GM12878 (cell line): ENCODE results near the gene SVBP. TPM values are rescaled to one million over a fixed set of nuclear protein-coding genes. Genes with fewer than 3 reads are reported as not detected.

Source experiments
- ATAC-seq: fragments of 200-7000 bp; cut with Tn5 transposase; 3 replicates; pipeline ENCODE4 v1.9.1; 2020; ENCODE audit warnings: mild to moderate bottlenecking, moderate library complexity
- BruUV-seq: library from RNA; stranded (reverse); fragments of 400-500 nt; replicated peaks from 2 replicates; lab custom pipeline; 2021; lab: Mats Ljungman, UMichigan
- CTCF ChIA-PET: fragments of 300-600 bp; sonication (Branson Sonifier 250); formaldehyde crosslinking; extraction: SDS; loops from one replicate; lab custom pipeline; 2021; ENCODE audit warnings: inconsistent platforms; lab: Yijun Ruan, JAX
- POLR2A ChIA-PET: fragments of 350-600 bp; formaldehyde crosslinking; extraction: SDS; loops from one replicate; lab custom pipeline; 2021; ENCODE audit warnings: inconsistent platforms; lab: Charles Lee
- RAD21 ChIA-PET: fragments of 300-600 bp; sonication (Branson Sonifier 250); formaldehyde crosslinking; loops from one replicate; lab custom pipeline; 2023; ENCODE audit warnings: antibody characterized with exemption; ENCODE audit not compliant: unreplicated experiment; lab: Charles Lee
- SMC1A ChIA-PET: fragments of 300-600 bp; sonication (Branson Sonifier 250); formaldehyde crosslinking; loops from one replicate; lab custom pipeline; 2023; ENCODE audit not compliant: unreplicated experiment, uncharacterized antibody; lab: Charles Lee
- DNase-seq: peaks from one replicate; pipeline ENCODE4 v3.0.0-alpha.2; 2011; ENCODE audit warnings: low read depth, low spot score
- FAIRE-seq: peaks from 3 replicates; lab custom pipeline; 2011; peaks lifted over from hg19 to GRCh38; lab: Jason Lieb, UNC
- H2AFZ ChIP-seq: 2 replicates; pipeline ENCODE4 v1.6.0; 2011; ENCODE audit warnings: low read depth, low read length, control low read depth; ENCODE audit not compliant: control insufficient read depth
- H3K27ac ChIP-seq: 2 replicates; pipeline ENCODE4 v1.5.1; 2011; ENCODE audit warnings: control low read depth; ENCODE audit not compliant: control insufficient read depth, insufficient read depth
- H3K27me3 ChIP-seq, 2 experiments: replicated peaks in 1 of 2; 2 replicates each; pipeline versions ENCODE4 v1.6.0 to v1.6.1; 2011; ENCODE audit warnings: low read length in 1 of 2; ENCODE audit not compliant: control insufficient read depth in 2 of 2, insufficient read depth in 2 of 2
- H3K36me3 ChIP-seq, 2 experiments: 2 replicates each; pipeline ENCODE4 v1.5.1; 2011; ENCODE audit warnings: low read length in 1 of 2; ENCODE audit not compliant: control insufficient read depth in 2 of 2, insufficient read depth in 2 of 2
- H3K4me1 ChIP-seq: 2 replicates; pipeline ENCODE4 v1.6.1; 2011; ENCODE audit warnings: mild to moderate bottlenecking, low read length, moderate library complexity, mixed read lengths; ENCODE audit not compliant: control insufficient read depth, insufficient read depth
- H3K4me2 ChIP-seq: 2 replicates; pipeline ENCODE4 v1.6.0; 2011; ENCODE audit warnings: control low read depth; ENCODE audit not compliant: control insufficient read depth, insufficient read depth
- H3K4me3 ChIP-seq: fragments of 200-600 bp; sonication (generic); 2 replicates; pipeline ENCODE4 v1.5.1; 2016
- H3K79me2 ChIP-seq: 2 replicates; pipeline ENCODE4 v1.6.0; 2011; ENCODE audit warnings: low read length; ENCODE audit not compliant: control insufficient read depth, insufficient read depth
- H3K9ac ChIP-seq: 2 replicates; pipeline ENCODE4 v1.8.0; 2011; ENCODE audit warnings: low read length, control low read depth, mixed read lengths; ENCODE audit not compliant: control insufficient read depth, insufficient read depth
- H3K9me3 ChIP-seq: replicated peaks from 3 replicates; pipeline ENCODE4 v1.5.1; 2011; ENCODE audit warnings: mild to moderate bottlenecking, low read length; ENCODE audit not compliant: control insufficient read depth, insufficient read depth
- H4K20me1 ChIP-seq: 2 replicates; pipeline ENCODE4 v1.6.0; 2011; ENCODE audit not compliant: control insufficient read depth, insufficient read depth
- BCL3 ChIP-seq: IDR thresholded peaks from 2 replicates; pipeline ENCODE4 v1.6.1; 2011; ENCODE audit warnings: borderline replicate concordance, low read depth, mild to moderate bottlenecking, moderate library complexity, low read length; ENCODE audit not compliant: insufficient read depth, poor library complexity, severe bottlenecking
- NBN ChIP-seq: fragments of 450-650 bp; IDR thresholded peaks from 2 replicates; pipeline ENCODE4 v1.6.1; 2016
- PKNOX1 ChIP-seq: fragments of 450-650 bp; IDR thresholded peaks from 2 replicates; pipeline ENCODE4 v1.6.1; 2016; ENCODE audit warnings: mild to moderate bottlenecking
- PML ChIP-seq: IDR thresholded peaks from 2 replicates; pipeline ENCODE4 v1.6.1; 2012; ENCODE audit warnings: low read length, inconsistent platforms
- STAT1 ChIP-seq: fragments of 450-650 bp; conservative IDR thresholded peaks from 2 replicates; pipeline ENCODE4 v1.6.1; 2014; ENCODE audit warnings: antibody characterized with exemption, mild to moderate bottlenecking
- TBL1XR1 ChIP-seq: IDR thresholded peaks from 2 replicates; pipeline ENCODE4 v1.6.1; 2012; ENCODE audit warnings: low read depth, low read length, improper control_type of control experiment
- TCF7 ChIP-seq: IDR thresholded peaks from 2 replicates; pipeline ENCODE4 v1.6.1; 2014; ENCODE audit warnings: antibody characterized with exemption, borderline replicate concordance
- ZNF384 ChIP-seq: IDR thresholded peaks from 2 replicates; pipeline ENCODE4 v1.6.1; 2012; ENCODE audit warnings: low read depth, mild to moderate bottlenecking, low read length, improper control_type of control experiment, borderline replicate concordance
- ZZZ3 ChIP-seq: IDR thresholded peaks from 2 replicates; pipeline ENCODE4 v1.6.1; 2011; ENCODE audit warnings: low read depth; ENCODE audit not compliant: control insufficient read depth, insufficient read length
- WGBS: methylation state at CpG from one replicate; pipeline ENCODE4 v1.1.6; 2016; ENCODE audit warnings: low lambda C conversion rate; ENCODE audit not compliant: insufficient replicate concordance, insufficient coverage; ENCODE audit errors: missing lambda C conversion rate; 5-methylcytosine and 5-hydroxymethylcytosine counted together
- in situ Hi-C: fragments of 300-500 bp; cut with MboI; formaldehyde crosslinking; loops from 9 replicates; pipeline ENCODE4 v1.14.3; 2018; ENCODE audit warnings: mixed read lengths
- intact Hi-C: fragments of 100-400 bp; cut with micrococcal nuclease; formaldehyde crosslinking; loops from one replicate; pipeline ENCODE4 v1.14.2; 2022; ENCODE audit not compliant: unreplicated experiment
- polyA plus RNA-seq, 11 experiments: library from polyadenylated mRNA; depleted of rRNA in 4 of 11; unstranded in 6 of 11; stranded (reverse) in 5 of 11; fragments of >200 nt; fragmentation: Nextera tagmentation in 4 of 11; fragmentation: Illumina TruSeq in 1 of 11; extraction: Ambion mirVana in 4 of 11; extraction: Trizol in 1 of 11; gene quantifications; 1 replicate in 1 of 11; 2 replicates in 10 of 11; pipeline versions ENCODE4 v1.2.1 to v1.2.3, GENCODE V29; 2011 to 2016; ENCODE audit warnings: inconsistent platforms in 2 of 11, missing spikeins in 2 of 11, low read depth in 1 of 11
- total RNA-seq, 4 experiments: library from RNA; depleted of rRNA in 3 of 4; stranded (reverse); fragments of >200 nt in 3 of 4; fragmentation: Illumina TruSeq in 1 of 4; extraction: Trizol in 1 of 4; gene quantifications; 2 replicates each; pipeline versions ENCODE4 v1.2.1 to v1.2.3, GENCODE V29; 2013 to 2021
- TF ChIP-seq, protein P1 (sequence below): IDR thresholded peaks from 2 replicates; pipeline ENCODE4 v1.6.1; 2011; ENCODE audit warnings: mild to moderate bottlenecking, low read depth, low read length, moderate library complexity; ENCODE audit not compliant: insufficient replicate concordance
- TF ChIP-seq, protein P2 (sequence below): fragments of 450-650 bp; IDR thresholded peaks from 2 replicates; pipeline ENCODE4 v1.6.1; 2017; ENCODE audit warnings: mild to moderate bottlenecking, moderate library complexity
- TF ChIP-seq, protein P3 (sequence below), 3 experiments: IDR thresholded peaks in 2 of 3; conservative IDR thresholded peaks in 1 of 3; 2 replicates each; pipeline ENCODE4 v1.5.1; 2011; ENCODE audit warnings: low read depth in 3 of 3, low read length in 3 of 3, mild to moderate bottlenecking in 3 of 3, control low read depth in 2 of 3, moderate library complexity in 2 of 3, inconsistent platforms in 1 of 3, mixed read lengths in 1 of 3; ENCODE audit not compliant: control insufficient read depth in 2 of 3, insufficient read depth in 1 of 3; ENCODE audit errors: extremely low read depth in 1 of 3

SVBP gene
- total and polyA plus RNA-seq, 10 of the 15 experiments (the other 5 are each of a cell fraction or from before 2014, with no cell fraction given) = 12.6 to 29.5 (median 19.8) TPM

DNA sequence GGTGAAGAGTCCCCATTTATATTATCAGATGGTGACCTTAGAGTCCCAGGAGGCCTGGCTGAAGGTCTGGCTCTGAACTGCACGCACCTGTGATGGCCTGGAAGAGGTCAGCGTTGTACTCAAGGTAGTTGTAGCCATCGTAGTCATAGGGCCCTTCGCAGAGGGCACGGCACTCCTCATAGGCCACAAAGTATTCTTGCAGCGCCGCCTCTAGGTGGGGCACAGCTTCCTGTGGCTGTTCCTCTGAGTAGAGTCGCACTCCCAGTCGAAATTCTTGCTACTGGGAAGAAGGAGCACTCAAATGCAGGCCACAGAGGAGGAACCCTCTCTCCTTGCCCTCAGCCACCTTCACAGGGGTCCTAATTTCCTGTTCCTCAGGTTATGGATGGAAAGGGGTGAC lies 58.1 kb downstream of the SVBP start:
- H3K79me2 ChIP-seq = peaks cover 2% of the 10 kb centered on the region
- H3K9ac ChIP-seq = no peak overlapping the region
- CTCF ChIA-PET = interaction anchor here (0.6 to 2.3 kb wide), 8 partner anchors 14 to 415 kb away, joined by 3 to 12 read pairs (median 4); partner anchors contain the start of gene ZNF691
- ATAC-seq = no peak
- no peak for DNase-seq
- H3K4me2 ChIP-seq = no peak overlapping the region
- in situ Hi-C loops (no loop called here), intact Hi-C loops (no loop called here)
- no peaks in the 10 kb centered on the region for H4K20me1 ChIP-seq
- SMC1A ChIA-PET = interaction anchor here (0.7 to 2.6 kb wide), 3 partner anchors 181 to 630 kb away, joined by 3 to 9 read pairs (median 7); no protein-coding TSS in a partner anchor
- no peak overlapping the region for H2AFZ ChIP-seq
- TF ChIP-seq STAT1 (no peak), PML (no peak), TCF7 (no peak), TBL1XR1 (no peak), ZZZ3 (no peak), BCL3 (no peak), NBN (no peak), ZNF384 (no peak), PKNOX1 (no peak)
- TF ChIP-seq, protein P1, sequence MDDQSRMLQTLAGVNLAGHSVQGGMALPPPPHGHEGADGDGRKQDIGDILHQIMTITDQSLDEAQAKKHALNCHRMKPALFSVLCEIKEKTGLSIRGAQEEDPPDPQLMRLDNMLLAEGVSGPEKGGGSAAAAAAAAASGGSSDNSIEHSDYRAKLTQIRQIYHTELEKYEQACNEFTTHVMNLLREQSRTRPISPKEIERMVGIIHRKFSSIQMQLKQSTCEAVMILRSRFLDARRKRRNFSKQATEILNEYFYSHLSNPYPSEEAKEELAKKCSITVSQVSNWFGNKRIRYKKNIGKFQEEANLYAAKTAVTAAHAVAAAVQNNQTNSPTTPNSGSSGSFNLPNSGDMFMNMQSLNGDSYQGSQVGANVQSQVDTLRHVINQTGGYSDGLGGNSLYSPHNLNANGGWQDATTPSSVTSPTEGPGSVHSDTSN = no peak
- TF ChIP-seq, protein P2, sequence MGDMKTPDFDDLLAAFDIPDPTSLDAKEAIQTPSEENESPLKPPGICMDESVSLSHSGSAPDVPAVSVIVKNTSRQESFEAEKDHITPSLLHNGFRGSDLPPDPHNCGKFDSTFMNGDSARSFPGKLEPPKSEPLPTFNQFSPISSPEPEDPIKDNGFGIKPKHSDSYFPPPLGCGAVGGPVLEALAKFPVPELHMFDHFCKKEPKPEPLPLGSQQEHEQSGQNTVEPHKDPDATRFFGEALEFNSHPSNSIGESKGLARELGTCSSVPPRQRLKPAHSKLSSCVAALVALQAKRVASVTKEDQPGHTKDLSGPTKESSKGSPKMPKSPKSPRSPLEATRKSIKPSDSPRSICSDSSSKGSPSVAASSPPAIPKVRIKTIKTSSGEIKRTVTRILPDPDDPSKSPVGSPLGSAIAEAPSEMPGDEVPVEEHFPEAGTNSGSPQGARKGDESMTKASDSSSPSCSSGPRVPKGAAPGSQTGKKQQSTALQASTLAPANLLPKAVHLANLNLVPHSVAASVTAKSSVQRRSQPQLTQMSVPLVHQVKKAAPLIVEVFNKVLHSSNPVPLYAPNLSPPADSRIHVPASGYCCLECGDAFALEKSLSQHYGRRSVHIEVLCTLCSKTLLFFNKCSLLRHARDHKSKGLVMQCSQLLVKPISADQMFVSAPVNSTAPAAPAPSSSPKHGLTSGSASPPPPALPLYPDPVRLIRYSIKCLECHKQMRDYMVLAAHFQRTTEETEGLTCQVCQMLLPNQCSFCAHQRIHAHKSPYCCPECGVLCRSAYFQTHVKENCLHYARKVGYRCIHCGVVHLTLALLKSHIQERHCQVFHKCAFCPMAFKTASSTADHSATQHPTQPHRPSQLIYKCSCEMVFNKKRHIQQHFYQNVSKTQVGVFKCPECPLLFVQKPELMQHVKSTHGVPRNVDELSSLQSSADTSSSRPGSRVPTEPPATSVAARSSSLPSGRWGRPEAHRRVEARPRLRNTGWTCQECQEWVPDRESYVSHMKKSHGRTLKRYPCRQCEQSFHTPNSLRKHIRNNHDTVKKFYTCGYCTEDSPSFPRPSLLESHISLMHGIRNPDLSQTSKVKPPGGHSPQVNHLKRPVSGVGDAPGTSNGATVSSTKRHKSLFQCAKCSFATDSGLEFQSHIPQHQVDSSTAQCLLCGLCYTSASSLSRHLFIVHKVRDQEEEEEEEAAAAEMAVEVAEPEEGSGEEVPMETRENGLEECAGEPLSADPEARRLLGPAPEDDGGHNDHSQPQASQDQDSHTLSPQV = no peak
- TF ChIP-seq, protein P3, sequence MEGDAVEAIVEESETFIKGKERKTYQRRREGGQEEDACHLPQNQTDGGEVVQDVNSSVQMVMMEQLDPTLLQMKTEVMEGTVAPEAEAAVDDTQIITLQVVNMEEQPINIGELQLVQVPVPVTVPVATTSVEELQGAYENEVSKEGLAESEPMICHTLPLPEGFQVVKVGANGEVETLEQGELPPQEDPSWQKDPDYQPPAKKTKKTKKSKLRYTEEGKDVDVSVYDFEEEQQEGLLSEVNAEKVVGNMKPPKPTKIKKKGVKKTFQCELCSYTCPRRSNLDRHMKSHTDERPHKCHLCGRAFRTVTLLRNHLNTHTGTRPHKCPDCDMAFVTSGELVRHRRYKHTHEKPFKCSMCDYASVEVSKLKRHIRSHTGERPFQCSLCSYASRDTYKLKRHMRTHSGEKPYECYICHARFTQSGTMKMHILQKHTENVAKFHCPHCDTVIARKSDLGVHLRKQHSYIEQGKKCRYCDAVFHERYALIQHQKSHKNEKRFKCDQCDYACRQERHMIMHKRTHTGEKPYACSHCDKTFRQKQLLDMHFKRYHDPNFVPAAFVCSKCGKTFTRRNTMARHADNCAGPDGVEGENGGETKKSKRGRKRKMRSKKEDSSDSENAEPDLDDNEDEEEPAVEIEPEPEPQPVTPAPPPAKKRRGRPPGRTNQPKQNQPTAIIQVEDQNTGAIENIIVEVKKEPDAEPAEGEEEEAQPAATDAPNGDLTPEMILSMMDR (IDR thresholded peaks at IDR 0.05 in 2 of 3, conservative IDR thresholded peaks at IDR 0.05 in 1 of 3; ENCODE audit: control insufficient read depth in 2 of 3, extremely low read depth in 1 of 3, insufficient read depth in 1 of 3, low read depth in 3 of 3, low read length in 3 of 3) = no peak; a peak in 1 of 6 replicates
- peaks cover 9 to 11% of the 10 kb centered on the region in 2 experiments; a peak in 3 of 4 replicates for H3K36me3 ChIP-seq
- H3K27me3 ChIP-seq = no peaks in the 10 kb centered on the region
- H3K9me3 ChIP-seq = no peaks in the 10 kb centered on the region
- H3K27ac ChIP-seq = no peak overlapping the region
- POLR2A ChIA-PET = interaction anchor here (1.0 kb wide), 1 partner anchor 9 kb away, joined by 3 read pairs; no protein-coding TSS in a partner anchor
- BruUV-seq = no TSS peak
- 99% methylated on average over 9 of the region's 9 CpGs for WGBS
- FAIRE-seq = no peak
- RAD21 ChIA-PET = interaction anchor here (1.2 to 1.5 kb wide), 2 partner anchors 181 to 315 kb away, joined by 3 to 4 read pairs; no protein-coding TSS in a partner anchor
- no peaks in the 10 kb centered on the region for H3K4me1 ChIP-seq
- H3K4me3 ChIP-seq = no peak overlapping the region
